NCI-H2081 (cell line): ENCODE measurements around the gene IL2RA.
"Not testable (repeated sequence)": the region's sequence is repeated elsewhere in the genome, so short reads cannot be mapped to it uniquely, and the experiment has no call there.

ENCODE experiments used
- DNase-seq, 2 experiments: peaks; one replicate each; lab custom pipeline; 2025; lab: John Stamatoyannopoulos, UW

The IL2RA gene

DNA sequence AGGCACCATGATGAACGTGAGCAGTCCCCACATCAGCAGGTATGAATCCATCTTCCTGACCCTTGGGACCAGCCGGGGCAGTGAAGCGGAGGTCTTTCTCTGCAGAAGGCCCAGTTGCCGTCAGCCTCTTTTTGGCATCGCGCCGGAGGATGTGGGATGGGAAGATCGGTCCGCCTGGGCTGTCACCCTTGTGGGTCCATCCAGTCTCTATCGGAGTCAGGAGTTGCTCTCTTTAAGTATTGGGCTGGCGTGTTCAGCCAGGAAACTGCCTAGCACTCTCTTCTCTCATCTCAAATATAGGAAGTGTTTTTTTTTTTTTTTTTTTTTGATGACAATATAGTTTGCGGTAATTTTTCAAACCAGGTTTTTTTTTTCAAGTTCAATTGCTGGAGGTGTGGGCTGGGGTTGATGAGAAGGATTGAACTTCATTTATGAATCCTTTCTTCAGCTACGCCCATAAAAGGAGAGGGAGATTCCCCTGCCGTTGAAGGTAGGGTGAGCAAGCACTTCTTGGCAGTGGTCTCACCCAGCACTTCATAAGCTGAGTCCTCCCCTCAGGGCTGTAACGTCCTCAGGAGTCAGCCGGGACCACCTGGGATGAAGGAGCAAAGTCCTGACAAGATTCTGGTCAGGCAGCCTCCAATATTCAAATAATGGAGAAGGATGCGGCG lies at the start of gene IL2RA:
Gene IL2RA, minus strand, starts transcription at position 267 of the 671 bp plus-strand sequence. Its CDS starts 216 bp downstream, at position 51.
- no peak for DNase-seq

GRCh38 chr10:6110136-6110535 lies 48.0 kb upstream of the IL2RA start:
- no peak for DNase-seq

GRCh38 chr10:6109444-6109775 lies 47.2 kb upstream of the IL2RA start:
- DNase-seq, result no peak

DNA sequence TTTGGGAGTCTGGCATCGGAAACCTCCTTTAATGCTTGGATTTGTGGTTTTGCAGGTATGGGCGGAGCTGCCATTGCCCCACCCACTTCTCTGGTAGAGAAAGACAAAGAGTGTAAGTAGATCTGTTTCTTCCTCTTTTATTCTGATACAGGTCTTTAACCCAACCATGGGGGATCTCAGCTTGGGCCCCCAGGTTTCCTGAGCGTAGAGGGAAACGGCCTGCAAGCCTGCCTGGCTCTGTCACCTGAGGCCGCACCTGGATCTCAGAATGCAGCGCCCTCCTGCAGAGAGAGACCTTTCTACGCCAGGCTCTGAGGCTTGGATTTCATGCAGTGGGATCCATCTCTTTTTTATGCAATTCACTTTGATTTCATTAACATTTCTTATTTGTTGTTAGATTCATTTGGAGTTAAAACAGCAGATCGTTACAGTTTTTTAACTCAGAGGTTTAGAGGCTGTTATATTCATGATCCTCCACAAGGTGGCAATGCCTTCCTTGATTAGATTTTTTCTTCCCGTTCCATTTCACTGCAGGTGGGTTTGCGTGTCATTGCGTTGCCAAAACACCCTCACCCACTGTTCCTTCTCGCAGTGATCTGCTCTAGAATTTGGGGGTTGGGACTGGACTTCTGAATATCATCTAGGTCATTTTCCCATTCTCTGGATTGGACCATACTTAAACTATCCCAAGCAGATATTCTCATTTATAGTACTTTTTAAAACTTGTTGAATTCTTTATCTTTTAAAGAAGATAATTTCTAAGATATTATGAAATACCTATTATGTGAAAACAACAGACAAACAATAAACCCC lies 46.7 kb upstream of the IL2RA start:
- DNase-seq, result peak; percentile 27 to 48

GRCh38 chr10:6108072-6108471 lies 45.9 kb upstream of the IL2RA start:
- DNase-seq, result no peak

DNA sequence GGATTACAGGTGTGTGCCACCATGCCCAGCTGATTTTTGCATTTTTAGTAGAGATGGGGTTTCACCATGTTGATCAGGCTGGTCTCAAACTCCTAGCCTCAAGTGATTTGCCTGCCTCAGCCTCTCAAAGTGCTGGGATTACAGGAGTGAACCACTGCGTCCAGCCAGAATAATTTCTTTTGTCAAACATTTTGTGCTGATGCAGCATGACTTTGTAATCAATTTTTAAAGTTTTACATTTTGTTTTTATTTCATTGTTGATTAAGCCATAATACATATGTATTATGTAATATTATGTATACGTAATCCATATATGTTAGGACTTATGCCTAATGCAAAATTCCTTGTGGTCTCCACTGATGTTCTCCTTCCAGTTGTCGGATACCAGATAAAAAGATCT lies 45.4 kb upstream of the IL2RA start:
- not testable (repeated sequence) for DNase-seq

DNA sequence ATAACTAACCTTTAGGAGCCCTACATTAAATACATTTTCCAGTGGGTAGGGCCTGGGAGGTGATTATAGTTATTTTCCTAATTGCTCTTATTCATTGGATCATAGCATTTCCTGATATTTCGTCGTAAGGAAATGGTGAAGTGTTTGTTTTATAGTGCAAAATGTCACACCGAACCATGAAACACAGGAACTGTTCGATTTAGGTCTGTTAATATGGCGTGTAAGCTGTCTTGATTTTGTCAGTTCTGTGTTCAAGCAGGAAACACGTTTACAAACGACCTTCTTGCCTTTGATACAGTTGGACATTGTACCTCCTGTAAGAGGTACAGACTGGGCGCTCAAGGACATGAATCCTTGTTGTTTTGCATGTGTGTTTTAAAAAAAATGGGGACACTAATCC lies 41.4 kb upstream of the IL2RA start:
- no peak for DNase-seq

- no peak for DNase-seq
These were observed 40.0 kb upstream of the IL2RA start for GRCh38 chr10:6102128-6102527.

DNA sequence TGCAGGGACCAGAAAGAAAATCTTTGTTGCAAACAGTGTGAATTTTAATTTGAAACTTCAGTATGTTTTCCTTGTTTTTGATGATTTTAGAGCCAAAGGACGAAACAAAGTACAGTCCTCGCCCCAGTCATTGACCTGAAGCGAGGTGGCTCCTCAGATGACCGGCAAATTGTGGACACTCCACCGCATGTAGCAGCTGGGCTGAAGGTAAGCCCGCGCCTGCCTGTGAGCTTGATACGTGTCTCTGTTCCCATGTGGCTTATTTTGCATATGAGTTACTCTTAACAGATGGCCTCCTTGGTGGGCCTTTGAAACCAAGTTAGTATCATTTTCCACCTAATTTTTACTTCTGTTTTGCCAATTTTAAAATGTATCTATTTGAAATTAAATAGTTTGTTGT lies 39.0 kb upstream of the IL2RA start:
- no peak for DNase-seq

DNA sequence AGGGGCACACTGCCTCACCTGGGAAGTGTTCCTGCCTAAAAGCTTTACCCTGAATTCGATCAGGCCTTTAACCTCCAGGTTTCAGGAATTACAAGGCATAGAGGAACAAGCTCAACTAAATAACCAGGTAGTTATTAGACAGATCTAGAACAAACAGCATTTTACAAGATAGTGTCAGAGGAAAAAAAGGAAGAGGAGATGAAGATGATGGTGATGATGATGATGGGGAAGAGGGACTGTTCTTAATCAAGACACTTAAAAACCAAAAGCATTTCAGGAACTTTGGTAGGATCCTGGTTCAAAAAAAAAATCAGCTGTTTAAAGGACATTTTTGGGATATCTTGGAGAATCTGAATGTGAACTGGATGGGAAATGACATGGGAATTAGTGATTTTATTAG lies 38.2 kb upstream of the IL2RA start:
- no peak for DNase-seq

GRCh38 chr10:6098156-6098555 lies 36.0 kb upstream of the IL2RA start:
- DNase-seq, result no peak

- DNase-seq, result no peak
These were observed 34.9 kb upstream of the IL2RA start for GRCh38 chr10:6097063-6097462.

GRCh38 chr10:6095810-6096570 lies 33.8 kb upstream of the IL2RA start:
- DNase-seq, result no peak

DNA sequence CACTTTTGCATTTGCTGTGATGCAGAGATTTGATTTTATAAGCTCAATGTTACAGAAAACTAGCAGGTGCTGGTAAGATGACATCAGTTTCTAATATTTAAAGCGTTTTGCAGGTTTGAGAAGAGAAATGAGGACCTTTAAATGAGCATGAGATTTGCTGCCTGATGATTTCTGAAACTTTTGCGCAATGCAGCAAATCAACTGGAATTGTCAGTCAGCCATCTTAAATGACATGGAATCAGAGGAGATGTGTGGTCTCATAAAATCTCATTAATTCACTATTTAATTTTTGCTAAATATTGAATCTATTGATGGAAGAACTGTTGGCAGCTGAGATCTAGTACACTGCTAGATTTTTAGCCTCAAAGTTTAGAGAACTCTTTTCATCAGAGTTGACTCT lies 30.6 kb upstream of the IL2RA start:
- DNase-seq, result no peak

DNA sequence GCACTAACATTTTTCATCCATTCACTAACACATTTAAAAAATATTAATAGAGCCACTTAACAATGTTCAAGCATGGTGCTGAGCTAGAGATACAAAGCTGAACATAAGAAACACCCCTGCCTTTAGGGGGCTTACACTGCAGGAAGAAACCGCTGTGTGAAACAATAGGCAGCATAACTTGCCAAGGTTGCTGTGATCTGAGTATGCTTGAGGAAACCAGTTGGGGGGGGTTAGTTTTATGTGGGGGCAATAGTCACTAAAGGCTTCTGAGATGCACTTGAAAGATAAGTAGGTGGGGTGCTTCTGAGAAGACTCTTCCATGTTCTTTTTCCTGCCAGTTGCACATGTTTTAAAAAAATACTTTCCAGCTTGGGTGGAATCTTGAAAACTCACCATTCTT lies 29.5 kb upstream of the IL2RA start:
- DNase-seq, result no peak

GRCh38 chr10:6089334-6090219 lies 27.4 kb upstream of the IL2RA start:
- DNase-seq, result no peak

GRCh38 chr10:6088721-6089333 lies 26.7 kb upstream of the IL2RA start, which contains the start of gene RBM17:
Gene RBM17 (plus strand): TSS chr10:6089034. CDS start chr10:6097066, 8,032 bp downstream.
- peak; percentile 84 to 86 for DNase-seq

DNA sequence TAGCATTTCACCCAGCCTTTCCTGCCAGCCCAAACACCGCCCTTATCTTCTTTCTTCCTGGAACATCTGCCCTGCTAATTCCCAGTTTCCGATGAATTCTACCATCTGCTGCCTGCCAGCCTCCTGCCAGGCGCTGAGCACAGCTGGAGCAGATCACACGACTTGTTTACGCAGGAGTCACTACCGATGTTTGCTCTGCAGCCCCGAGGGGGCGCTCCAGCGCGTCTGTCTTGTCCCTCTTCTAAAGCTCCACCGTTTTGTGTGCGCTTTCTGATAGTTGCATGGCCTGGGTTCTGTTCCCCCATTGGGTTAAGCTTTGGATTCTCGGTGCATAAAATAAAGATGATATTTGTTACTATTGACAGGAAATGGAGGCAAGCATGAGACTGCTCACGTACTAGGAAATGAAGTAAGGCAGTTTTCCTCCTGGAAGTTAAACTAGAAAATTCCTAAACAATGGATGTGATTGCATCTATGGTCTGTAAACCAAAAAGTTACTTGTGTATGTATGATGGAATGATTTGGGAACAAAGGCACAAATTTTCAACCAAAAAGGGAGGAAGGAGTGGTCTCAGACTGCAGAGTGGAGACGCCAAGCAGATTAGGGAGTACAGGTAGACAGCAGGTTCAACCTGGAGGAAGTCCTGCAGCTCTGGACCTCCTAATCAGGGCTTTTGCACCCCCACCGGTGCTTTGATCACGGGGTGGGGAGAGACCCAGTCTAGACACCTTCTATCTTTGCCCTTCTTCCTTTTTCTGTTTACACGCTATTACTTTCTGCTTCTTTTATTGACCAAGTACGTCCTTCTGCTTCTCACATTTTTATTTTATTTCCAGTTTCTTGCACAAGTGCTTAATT lies 24.4 kb upstream of the IL2RA start:
- DNase-seq, result peak; percentile 81 to 92

DNA sequence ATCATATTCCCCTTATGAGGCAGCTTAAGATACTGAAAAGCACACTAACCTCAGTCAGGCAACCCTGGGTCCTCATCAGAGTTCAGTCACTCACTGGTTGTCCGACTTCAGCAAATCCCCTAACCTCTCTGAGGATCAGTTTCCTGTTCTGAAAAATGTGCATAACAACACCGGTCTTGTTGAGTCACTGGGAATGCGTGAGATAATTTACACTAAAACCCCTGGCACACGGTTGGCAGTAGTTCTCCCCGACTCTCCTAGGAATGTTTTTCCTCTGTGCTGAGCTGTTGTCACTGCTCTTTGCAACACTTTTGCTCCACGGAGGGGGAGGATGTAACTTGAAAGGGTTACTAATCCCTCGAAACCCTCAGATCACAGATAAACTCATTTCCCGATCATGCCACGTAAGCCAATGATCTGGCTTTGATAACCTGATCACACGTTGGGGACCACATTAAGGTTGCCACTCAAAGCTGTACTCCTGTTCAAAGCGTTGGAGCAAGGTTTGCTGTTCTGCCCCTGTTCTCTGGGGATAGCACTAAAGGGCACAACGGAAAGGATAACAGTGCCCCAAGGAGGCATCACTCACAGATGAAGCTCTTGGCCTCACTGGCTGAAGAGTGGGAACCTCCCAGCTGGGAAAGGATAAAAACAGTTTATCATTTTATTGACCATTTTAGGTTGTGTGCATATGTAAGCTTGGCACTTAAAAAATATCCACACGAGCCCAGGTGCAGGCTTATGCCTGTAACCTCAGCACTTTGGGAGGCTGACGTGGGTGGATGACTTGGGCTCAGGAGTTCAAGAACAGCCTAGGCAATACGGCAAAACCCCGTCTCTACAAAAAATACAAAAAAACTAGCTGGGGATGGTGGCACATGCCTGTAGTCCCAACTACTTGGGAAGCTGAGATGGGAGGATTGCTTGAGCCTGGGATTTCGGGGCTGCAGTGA lies 21.6 kb upstream of the IL2RA start:
- no peak for DNase-seq
